Measurements from ENCODE around the gene ERBB4. TPM values are rescaled to one million over a fixed set of nuclear protein-coding genes. Genes with fewer than 3 reads are reported as not detected.

ERBB4 gene
- total RNA-seq, 1 donor from 2014 or later: not detected

GRCh38 chr2:211367711-211368110 is 1170.9 kb downstream of the ERBB4 start:
- no peak for DNase-seq
- intact Hi-C loops (cut with micrococcal nuclease): no loop called here
- no peak overlapping the region for H3K27ac Mint-ChIP-seq
- H3K36me3 Mint-ChIP-seq (ENCODE audit: low read depth): no peaks in the 10 kb centered on the region
- no peaks in the 10 kb centered on the region for H3K27me3 Mint-ChIP-seq
- no peaks in the 10 kb centered on the region for H3K4me1 Mint-ChIP-seq
- no peaks in the 10 kb centered on the region for H3K9me3 Mint-ChIP-seq
- no peak overlapping the region for H3K4me3 Mint-ChIP-seq

GRCh38 chr2:211367293-211367692 is 1171.3 kb downstream of the ERBB4 start:
- no peaks in the 10 kb centered on the region for H3K9me3 Mint-ChIP-seq
- no peak for DNase-seq
- H3K27me3 Mint-ChIP-seq: no peaks in the 10 kb centered on the region
- no peaks in the 10 kb centered on the region for H3K4me1 Mint-ChIP-seq
- no peak overlapping the region for H3K4me3 Mint-ChIP-seq
- no peak overlapping the region for H3K27ac Mint-ChIP-seq
- intact Hi-C loops (cut with micrococcal nuclease): no loop called here
- no peaks in the 10 kb centered on the region for H3K36me3 Mint-ChIP-seq (ENCODE audit: low read depth)

DNA sequence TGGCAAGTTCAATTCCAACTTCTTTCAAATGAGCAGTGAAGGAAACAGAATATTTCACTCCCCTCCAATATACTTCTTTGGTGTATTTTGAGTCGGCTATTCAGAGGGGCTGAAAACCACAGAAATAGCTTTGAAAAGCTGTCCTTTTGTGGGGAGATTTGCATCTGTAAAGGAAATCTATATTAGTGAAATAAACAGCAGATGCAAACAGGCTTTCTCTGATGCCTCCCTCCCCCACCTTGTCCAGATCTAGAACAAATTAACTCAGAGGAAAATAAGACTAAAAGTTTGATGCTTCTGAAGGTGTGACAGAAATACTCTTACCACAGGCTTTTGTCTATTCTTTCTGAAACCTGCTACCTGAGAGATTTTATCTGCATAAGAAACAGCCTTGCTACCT is 1173.7 kb downstream of the ERBB4 start:
- intact Hi-C loops (cut with micrococcal nuclease): no loop called here
- H3K27ac Mint-ChIP-seq: no peak overlapping the region

DNA sequence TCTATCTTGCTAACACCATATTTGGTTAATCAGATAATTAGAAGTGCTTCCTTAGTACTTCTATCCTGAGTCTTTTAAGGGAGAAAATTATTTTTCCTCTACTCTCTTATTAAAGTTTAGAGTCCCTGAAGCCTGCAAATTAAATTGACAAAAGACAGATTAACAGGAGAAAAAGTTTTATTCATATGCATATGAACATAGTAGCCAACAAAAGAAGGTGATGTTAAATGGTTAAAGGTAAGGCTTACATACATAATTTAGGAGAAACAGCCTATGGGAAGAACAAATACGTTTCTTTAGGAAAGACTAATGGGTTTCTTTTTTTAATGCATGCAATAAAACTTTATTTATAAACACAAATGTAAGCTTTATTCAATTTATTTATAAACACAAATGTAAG is 1177.2 kb downstream of the ERBB4 start:
- no peaks in the 10 kb centered on the region for H3K4me1 Mint-ChIP-seq
- no peaks in the 10 kb centered on the region for H3K27me3 Mint-ChIP-seq
- no peaks in the 10 kb centered on the region for H3K9me3 Mint-ChIP-seq
- no peak for DNase-seq
- intact Hi-C loops (cut with micrococcal nuclease): no loop called here
- H3K27ac Mint-ChIP-seq: no peak overlapping the region
- no peak overlapping the region for H3K4me3 Mint-ChIP-seq
- H3K36me3 Mint-ChIP-seq (ENCODE audit: low read depth): no peaks in the 10 kb centered on the region

More for the DNA sequence above, 1173.7 kb downstream of the ERBB4 start:
- no peak for DNase-seq
- H3K27me3 Mint-ChIP-seq: no peaks in the 10 kb centered on the region
- H3K36me3 Mint-ChIP-seq (ENCODE audit: low read depth): no peaks in the 10 kb centered on the region
- no peaks in the 10 kb centered on the region for H3K9me3 Mint-ChIP-seq
- H3K4me3 Mint-ChIP-seq: no peak overlapping the region
- H3K4me1 Mint-ChIP-seq: no peaks in the 10 kb centered on the region

DNA sequence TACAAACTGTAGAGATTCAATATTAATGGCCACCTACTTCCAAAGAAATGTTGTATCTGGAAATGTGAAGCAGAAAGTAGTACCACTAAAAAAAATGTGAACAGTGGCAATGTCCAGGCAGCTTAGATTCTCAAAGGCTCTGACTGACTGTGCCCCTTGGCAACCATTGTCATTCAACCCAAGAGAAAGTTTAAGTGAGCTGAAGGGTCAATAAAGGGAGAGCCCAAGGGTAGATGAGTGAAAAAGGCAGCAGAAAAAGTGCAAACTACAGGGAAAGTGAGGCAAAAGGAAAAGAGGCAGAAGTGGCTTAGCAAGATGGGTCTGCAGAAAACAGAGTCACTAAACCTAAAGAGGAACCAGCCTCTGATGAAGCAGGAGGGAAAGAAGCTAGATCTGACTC is 1179.3 kb downstream of the ERBB4 start:
- Mint-ChIP-seq H3K27ac (no peak overlapping the region), H3K27me3 (no peaks in the 10 kb centered on the region), H3K9me3 (no peaks in the 10 kb centered on the region), H3K4me1 (no peaks in the 10 kb centered on the region), H3K36me3 (ENCODE audit: low read depth) (no peaks in the 10 kb centered on the region), H3K4me3 (no peak overlapping the region)
- intact Hi-C loops (cut with micrococcal nuclease): no loop called here
- DNase-seq: no peak

- H3K9me3 Mint-ChIP-seq: no peaks in the 10 kb centered on the region
- intact Hi-C loops (cut with micrococcal nuclease): no loop called here
- H3K4me1 Mint-ChIP-seq: no peaks in the 10 kb centered on the region
- no peak overlapping the region for H3K4me3 Mint-ChIP-seq
- H3K27ac Mint-ChIP-seq: no peak overlapping the region
- no peaks in the 10 kb centered on the region for H3K36me3 Mint-ChIP-seq (ENCODE audit: low read depth)
- H3K27me3 Mint-ChIP-seq: no peaks in the 10 kb centered on the region
- DNase-seq: no peak
Observed at GRCh38 chr2:211358504-211358903, 1180.1 kb downstream of the ERBB4 start.

DNA sequence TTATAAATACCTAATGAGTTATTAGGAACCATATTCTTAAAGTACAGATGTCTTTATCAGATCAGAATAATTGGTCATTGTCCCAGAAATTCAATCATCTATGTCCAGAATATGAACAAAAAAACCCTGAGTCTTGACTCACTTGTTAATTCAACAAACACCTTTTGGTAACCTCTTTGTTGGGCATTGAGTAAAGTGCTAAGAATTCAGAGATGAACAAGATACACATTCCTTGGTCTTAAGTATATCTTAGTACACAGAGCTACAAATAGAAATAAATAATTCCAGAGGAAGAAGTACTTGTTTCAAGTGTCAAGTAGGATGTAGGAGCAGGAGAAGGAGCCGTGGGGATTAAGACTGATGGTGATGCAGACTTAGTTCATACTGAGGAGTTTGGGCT is 1184.1 kb downstream of the ERBB4 start:
- no peak overlapping the region for H3K4me3 Mint-ChIP-seq
- H3K4me1 Mint-ChIP-seq: no peaks in the 10 kb centered on the region
- DNase-seq: no peak
- intact Hi-C loops (cut with micrococcal nuclease): no loop called here
- no peak overlapping the region for H3K27ac Mint-ChIP-seq
- H3K36me3 Mint-ChIP-seq (ENCODE audit: low read depth): no peaks in the 10 kb centered on the region
- H3K27me3 Mint-ChIP-seq: no peaks in the 10 kb centered on the region
- H3K9me3 Mint-ChIP-seq: no peaks in the 10 kb centered on the region

- Mint-ChIP-seq H3K4me1 (no peaks in the 10 kb centered on the region), H3K27ac (no peak overlapping the region), H3K4me3 (no peak overlapping the region), H3K9me3 (no peaks in the 10 kb centered on the region), H3K36me3 (ENCODE audit: low read depth) (no peaks in the 10 kb centered on the region), H3K27me3 (no peaks in the 10 kb centered on the region)
- intact Hi-C loops (cut with micrococcal nuclease): no loop called here
- no peak for DNase-seq
Observed at GRCh38 chr2:211351987-211352386, 1186.6 kb downstream of the ERBB4 start.

DNA sequence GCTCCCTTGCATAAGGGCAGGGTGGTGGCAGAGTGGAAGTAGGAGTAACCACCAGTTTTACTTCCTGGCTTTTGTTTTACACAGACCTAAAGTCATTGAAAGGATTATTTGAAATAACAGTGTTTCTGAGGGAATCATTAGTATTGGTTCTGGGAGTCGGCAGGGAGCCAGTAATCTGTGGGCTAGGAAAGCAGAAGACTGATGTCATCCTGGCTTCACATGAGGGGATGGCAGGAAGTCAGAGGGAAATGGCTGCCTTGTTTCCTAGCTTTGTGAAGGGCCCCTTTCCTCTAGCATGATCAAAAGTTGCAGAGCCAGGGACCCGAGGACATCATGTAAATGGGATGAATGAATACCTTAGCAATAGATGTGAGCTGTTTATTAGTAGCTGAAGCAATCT is 1189.6 kb downstream of the ERBB4 start:
- H3K4me3 Mint-ChIP-seq: no peak overlapping the region
- no peak for DNase-seq
- H3K9me3 Mint-ChIP-seq: no peaks in the 10 kb centered on the region
- no peaks in the 10 kb centered on the region for H3K4me1 Mint-ChIP-seq
- H3K36me3 Mint-ChIP-seq (ENCODE audit: low read depth): no peaks in the 10 kb centered on the region
- no peaks in the 10 kb centered on the region for H3K27me3 Mint-ChIP-seq
- intact Hi-C loops (cut with micrococcal nuclease): no loop called here
- no peak overlapping the region for H3K27ac Mint-ChIP-seq

- Mint-ChIP-seq H3K27ac (no peak overlapping the region), H3K9me3 (no peaks in the 10 kb centered on the region), H3K36me3 (ENCODE audit: low read depth) (no peaks in the 10 kb centered on the region), H3K4me1 (no peaks in the 10 kb centered on the region), H3K4me3 (no peak overlapping the region), H3K27me3 (no peaks in the 10 kb centered on the region)
- intact Hi-C loops (cut with micrococcal nuclease): no loop called here
- no peak for DNase-seq
Observed at GRCh38 chr2:211347328-211347727, 1191.3 kb downstream of the ERBB4 start.

GRCh38 chr2:211344289-211344688 is 1194.3 kb downstream of the ERBB4 start:
- no peaks in the 10 kb centered on the region for H3K36me3 Mint-ChIP-seq (ENCODE audit: low read depth)
- no peak overlapping the region for H3K4me3 Mint-ChIP-seq
- H3K4me1 Mint-ChIP-seq: no peaks in the 10 kb centered on the region
- no peak overlapping the region for H3K27ac Mint-ChIP-seq
- no peaks in the 10 kb centered on the region for H3K9me3 Mint-ChIP-seq
- no peak for DNase-seq
- intact Hi-C loops (cut with micrococcal nuclease): no loop called here
- H3K27me3 Mint-ChIP-seq: no peaks in the 10 kb centered on the region

DNA sequence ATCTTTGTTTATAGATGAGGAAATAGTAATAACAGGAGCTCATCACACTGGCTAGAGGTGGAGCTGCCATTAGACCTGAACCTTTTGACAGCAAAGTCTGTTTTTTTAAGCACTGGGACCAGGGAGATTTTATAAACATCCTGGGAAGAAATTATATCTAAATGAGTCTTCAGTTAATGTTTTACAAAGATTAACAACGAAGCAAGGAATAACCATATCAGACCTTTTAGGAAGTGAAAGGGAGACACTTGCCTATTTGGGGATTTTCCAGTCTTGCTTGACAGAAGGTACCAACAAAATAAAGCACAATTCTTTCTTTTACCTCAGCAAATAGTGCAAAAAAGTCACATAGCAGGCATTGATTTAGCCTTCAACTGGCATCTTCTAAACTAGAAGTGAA is 1205.2 kb downstream of the ERBB4 start:
- Mint-ChIP-seq H3K27me3 (no peaks in the 10 kb centered on the region), H3K4me3 (no peak overlapping the region), H3K36me3 (ENCODE audit: low read depth) (no peaks in the 10 kb centered on the region), H3K27ac (no peak overlapping the region), H3K4me1 (no peaks in the 10 kb centered on the region), H3K9me3 (no peaks in the 10 kb centered on the region)
- intact Hi-C loops (cut with micrococcal nuclease): no loop called here
- no peak for DNase-seq

GRCh38 chr2:211331736-211332135 is 1206.9 kb downstream of the ERBB4 start:
- Mint-ChIP-seq H3K36me3 (ENCODE audit: low read depth) (no peaks in the 10 kb centered on the region), H3K27ac (no peak overlapping the region), H3K4me1 (no peaks in the 10 kb centered on the region), H3K4me3 (no peak overlapping the region), H3K9me3 (no peaks in the 10 kb centered on the region), H3K27me3 (no peaks in the 10 kb centered on the region)
- intact Hi-C loops (cut with micrococcal nuclease): no loop called here
- no peak for DNase-seq

DNA sequence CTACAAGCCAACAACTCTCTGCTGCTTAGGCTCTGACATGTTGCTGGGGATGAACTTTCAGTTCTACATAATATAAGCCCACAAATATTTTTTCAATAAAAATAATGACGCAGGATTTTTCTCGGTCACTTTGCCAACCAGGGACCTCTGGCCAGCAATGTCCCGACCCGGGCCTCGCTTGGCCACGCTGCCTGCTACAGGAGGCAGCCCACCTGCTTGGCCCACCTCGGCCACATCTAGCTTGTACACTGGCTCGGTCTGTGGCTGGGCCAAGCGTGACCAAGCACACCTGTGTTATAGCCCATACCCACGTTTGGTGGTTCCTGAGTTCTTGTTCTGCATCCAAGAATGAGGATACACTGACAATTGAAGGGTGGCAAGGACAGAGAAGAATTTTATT is 1208.7 kb downstream of the ERBB4 start:
- no peaks in the 10 kb centered on the region for H3K9me3 Mint-ChIP-seq
- H3K36me3 Mint-ChIP-seq (ENCODE audit: low read depth): no peaks in the 10 kb centered on the region
- H3K27me3 Mint-ChIP-seq: no peaks in the 10 kb centered on the region
- H3K4me1 Mint-ChIP-seq: no peaks in the 10 kb centered on the region
- H3K4me3 Mint-ChIP-seq: no peak overlapping the region
- intact Hi-C loops (cut with micrococcal nuclease): no loop called here
- no peak for DNase-seq
- H3K27ac Mint-ChIP-seq: no peak overlapping the region

DNA sequence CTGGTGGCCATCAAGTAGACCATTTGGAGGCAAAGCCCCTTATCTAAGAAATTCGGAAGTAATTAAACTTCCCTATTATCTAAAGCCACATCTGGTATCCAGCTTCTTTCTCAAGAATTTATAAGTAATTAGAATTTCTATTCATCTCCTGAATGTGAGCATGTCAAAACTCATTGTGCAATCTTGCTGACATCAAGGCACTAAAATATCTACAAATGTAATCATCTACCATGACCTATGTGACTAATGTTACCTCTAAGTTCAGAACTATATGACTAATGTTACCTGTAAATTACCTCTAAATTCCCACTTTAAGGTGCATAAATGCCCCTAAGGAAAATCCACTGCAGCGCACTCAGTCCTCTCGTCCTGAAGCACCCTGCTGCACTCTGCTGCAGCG is 1209.2 kb downstream of the ERBB4 start:
- no peaks in the 10 kb centered on the region for H3K27me3 Mint-ChIP-seq
- no peaks in the 10 kb centered on the region for H3K9me3 Mint-ChIP-seq
- intact Hi-C loops (cut with micrococcal nuclease): no loop called here
- no peak overlapping the region for H3K27ac Mint-ChIP-seq
- H3K4me1 Mint-ChIP-seq: no peaks in the 10 kb centered on the region
- DNase-seq: no peak
- H3K4me3 Mint-ChIP-seq: no peak overlapping the region
- H3K36me3 Mint-ChIP-seq (ENCODE audit: low read depth): no peaks in the 10 kb centered on the region
